ENCODE data around the gene BEST2. TPM values are rescaled to one million over a fixed set of nuclear protein-coding genes. Genes with fewer than 3 reads are reported as not detected.
A peak's percentile ranks its signal among the peaks of the same experiment; 100 is the strongest.

Gene BEST2
- total RNA-seq, 1 donor from 2014 or later, result not detected

- no peaks in the 10 kb centered on the region for H3K9me3 Mint-ChIP-seq
- H3K27ac Mint-ChIP-seq, result peak overlapping the region; percentile 94
- intact Hi-C loops (cut with micrococcal nuclease), result no loop called here
- no peak for DNase-seq (ENCODE audit: low spot score)
- H3K27me3 Mint-ChIP-seq (ENCODE audit: low read depth), result no peaks in the 10 kb centered on the region
- no peaks in the 10 kb centered on the region for H3K36me3 Mint-ChIP-seq (ENCODE audit: low read depth)
- peaks cover 27% of the 10 kb centered on the region for H3K4me1 Mint-ChIP-seq (ENCODE audit: low read depth)
- H3K4me3 Mint-ChIP-seq (ENCODE audit: low read depth), result peak overlapping the region; percentile 88
Measured at GRCh38 chr19:12778905-12779161, 27.2 kb downstream of the BEST2 start.

- peaks cover 27% of the 10 kb centered on the region for H3K4me1 Mint-ChIP-seq (ENCODE audit: low read depth)
- intact Hi-C loops (cut with micrococcal nuclease), result no loop called here
Measured at GRCh38 chr19:12779162-12779993, 27.8 kb downstream of the BEST2 start.

GRCh38 chr19:12782174-12782423 is 30.5 kb downstream of the BEST2 start:
- no peaks in the 10 kb centered on the region for H3K36me3 Mint-ChIP-seq (ENCODE audit: low read depth)
- H3K9me3 Mint-ChIP-seq, result no peaks in the 10 kb centered on the region
- peak overlapping the region; percentile 85 for H3K4me3 Mint-ChIP-seq (ENCODE audit: low read depth)
- DNase-seq (ENCODE audit: low spot score), result no peak
- H3K27ac Mint-ChIP-seq, result peak overlapping the region; percentile 99
- intact Hi-C loops (cut with micrococcal nuclease), result loop anchor here (1.0 kb wide), 1 partner anchor 9 kb away; the partner anchor contains the start of gene JUNB
- no peaks in the 10 kb centered on the region for H3K27me3 Mint-ChIP-seq (ENCODE audit: low read depth)
- H3K4me1 Mint-ChIP-seq (ENCODE audit: low read depth), result peaks cover 27% of the 10 kb centered on the region

More at GRCh38 chr19:12779162-12779993, 27.8 kb downstream of the BEST2 start:
- Mint-ChIP-seq H3K9me3 (no peaks in the 10 kb centered on the region), H3K27ac (peak overlapping the region; percentile 94), H3K27me3 (ENCODE audit: low read depth) (no peaks in the 10 kb centered on the region), H3K36me3 (ENCODE audit: low read depth) (no peaks in the 10 kb centered on the region), H3K4me3 (ENCODE audit: low read depth) (peak overlapping the region; percentile 88)
- no peak for DNase-seq (ENCODE audit: low spot score)

- H3K9me3 Mint-ChIP-seq, result no peaks in the 10 kb centered on the region
- peak; percentile 82 for DNase-seq (ENCODE audit: low spot score)
- H3K4me3 Mint-ChIP-seq (ENCODE audit: low read depth), result peak overlapping the region; percentile 85
- intact Hi-C loops (cut with micrococcal nuclease), result loop anchor here (1.0 kb wide), 1 partner anchor 9 kb away; the partner anchor contains the start of gene JUNB
- peaks cover 23% of the 10 kb centered on the region for H3K4me1 Mint-ChIP-seq (ENCODE audit: low read depth)
- H3K27ac Mint-ChIP-seq, result peak overlapping the region; percentile 99
- no peaks in the 10 kb centered on the region for H3K27me3 Mint-ChIP-seq (ENCODE audit: low read depth)
- H3K36me3 Mint-ChIP-seq (ENCODE audit: low read depth), result no peaks in the 10 kb centered on the region
Measured at GRCh38 chr19:12782424-12783290, 31.1 kb downstream of the BEST2 start.

GRCh38 chr19:12783291-12783848 is 31.8 kb downstream of the BEST2 start:
- H3K27me3 Mint-ChIP-seq (ENCODE audit: low read depth), result no peaks in the 10 kb centered on the region
- no peak overlapping the region for H3K27ac Mint-ChIP-seq
- no peaks in the 10 kb centered on the region for H3K36me3 Mint-ChIP-seq (ENCODE audit: low read depth)
- H3K4me3 Mint-ChIP-seq (ENCODE audit: low read depth), result peak overlapping the region; percentile 65
- intact Hi-C loops (cut with micrococcal nuclease), result no loop called here
- peaks cover 22% of the 10 kb centered on the region for H3K4me1 Mint-ChIP-seq (ENCODE audit: low read depth)
- H3K9me3 Mint-ChIP-seq, result no peaks in the 10 kb centered on the region
- peak; percentile 58 for DNase-seq (ENCODE audit: low spot score)

GRCh38 chr19:12783849-12784393 is 32.3 kb downstream of the BEST2 start:
- Mint-ChIP-seq H3K4me3 (ENCODE audit: low read depth) (peak overlapping the region; percentile 65), H3K27me3 (ENCODE audit: low read depth) (no peaks in the 10 kb centered on the region)
- intact Hi-C loops (cut with micrococcal nuclease), result no loop called here

GRCh38 chr19:12784394-12784870 is 32.8 kb downstream of the BEST2 start:
- no peak overlapping the region for H3K27ac Mint-ChIP-seq
- H3K36me3 Mint-ChIP-seq (ENCODE audit: low read depth), result no peaks in the 10 kb centered on the region
- peaks cover 21% of the 10 kb centered on the region for H3K4me1 Mint-ChIP-seq (ENCODE audit: low read depth)
- no peak for DNase-seq (ENCODE audit: low spot score)
- H3K27me3 Mint-ChIP-seq (ENCODE audit: low read depth), result no peaks in the 10 kb centered on the region
- no peaks in the 10 kb centered on the region for H3K9me3 Mint-ChIP-seq
- intact Hi-C loops (cut with micrococcal nuclease), result no loop called here
- H3K4me3 Mint-ChIP-seq (ENCODE audit: low read depth), result no peak overlapping the region

More at GRCh38 chr19:12783849-12784393, 32.3 kb downstream of the BEST2 start:
- Mint-ChIP-seq H3K4me1 (ENCODE audit: low read depth) (peaks cover 21% of the 10 kb centered on the region), H3K36me3 (ENCODE audit: low read depth) (no peaks in the 10 kb centered on the region), H3K9me3 (no peaks in the 10 kb centered on the region), H3K27ac (no peak overlapping the region)
- DNase-seq (ENCODE audit: low spot score), result no peak

GRCh38 chr19:12784871-12785430 is 33.4 kb downstream of the BEST2 start:
- H3K4me3 Mint-ChIP-seq (ENCODE audit: low read depth), result no peak overlapping the region
- no peaks in the 10 kb centered on the region for H3K36me3 Mint-ChIP-seq (ENCODE audit: low read depth)
- no peak for DNase-seq (ENCODE audit: low spot score)
- H3K9me3 Mint-ChIP-seq, result no peaks in the 10 kb centered on the region
- intact Hi-C loops (cut with micrococcal nuclease), result no loop called here
- no peaks in the 10 kb centered on the region for H3K27me3 Mint-ChIP-seq (ENCODE audit: low read depth)
- H3K27ac Mint-ChIP-seq, result no peak overlapping the region
- H3K4me1 Mint-ChIP-seq (ENCODE audit: low read depth), result peaks cover 20% of the 10 kb centered on the region

GRCh38 chr19:12785431-12786031 is 33.9 kb downstream of the BEST2 start:
- Mint-ChIP-seq H3K4me1 (ENCODE audit: low read depth) (peaks cover 23% of the 10 kb centered on the region), H3K27ac (no peak overlapping the region), H3K4me3 (ENCODE audit: low read depth) (no peak overlapping the region), H3K27me3 (ENCODE audit: low read depth) (no peaks in the 10 kb centered on the region), H3K36me3 (ENCODE audit: low read depth) (no peaks in the 10 kb centered on the region), H3K9me3 (no peaks in the 10 kb centered on the region)
- intact Hi-C loops (cut with micrococcal nuclease), result no loop called here
- DNase-seq (ENCODE audit: low spot score), result no peak

- Mint-ChIP-seq H3K27ac (peak overlapping the region; percentile 44), H3K27me3 (ENCODE audit: low read depth) (no peaks in the 10 kb centered on the region), H3K9me3 (no peaks in the 10 kb centered on the region), H3K4me3 (ENCODE audit: low read depth) (no peak overlapping the region), H3K36me3 (ENCODE audit: low read depth) (no peaks in the 10 kb centered on the region), H3K4me1 (ENCODE audit: low read depth) (peaks cover 27% of the 10 kb centered on the region)
- DNase-seq (ENCODE audit: low spot score), result no peak
- intact Hi-C loops (cut with micrococcal nuclease), result no loop called here
Measured at GRCh38 chr19:12786141-12786870, 34.7 kb downstream of the BEST2 start.

- H3K27ac Mint-ChIP-seq, result peak overlapping the region; percentile 44
- peaks cover 23% of the 10 kb centered on the region for H3K4me1 Mint-ChIP-seq (ENCODE audit: low read depth)
- no peaks in the 10 kb centered on the region for H3K27me3 Mint-ChIP-seq (ENCODE audit: low read depth)
- no peaks in the 10 kb centered on the region for H3K9me3 Mint-ChIP-seq
- peaks cover 4% of the 10 kb centered on the region for H3K36me3 Mint-ChIP-seq (ENCODE audit: low read depth)
- DNase-seq (ENCODE audit: low spot score), result no peak
- no peak overlapping the region for H3K4me3 Mint-ChIP-seq (ENCODE audit: low read depth)
- intact Hi-C loops (cut with micrococcal nuclease), result no loop called here
Measured at GRCh38 chr19:12786952-12787351, 35.4 kb downstream of the BEST2 start.

GRCh38 chr19:12787458-12787857 is 35.9 kb downstream of the BEST2 start:
- no peak overlapping the region for H3K4me3 Mint-ChIP-seq (ENCODE audit: low read depth)
- peak overlapping the region; percentile 15 for H3K27ac Mint-ChIP-seq
- no peaks in the 10 kb centered on the region for H3K9me3 Mint-ChIP-seq
- H3K27me3 Mint-ChIP-seq (ENCODE audit: low read depth), result no peaks in the 10 kb centered on the region
- peaks cover 9% of the 10 kb centered on the region for H3K36me3 Mint-ChIP-seq (ENCODE audit: low read depth)
- no peak for DNase-seq (ENCODE audit: low spot score)
- intact Hi-C loops (cut with micrococcal nuclease), result no loop called here
- peaks cover 20% of the 10 kb centered on the region for H3K4me1 Mint-ChIP-seq (ENCODE audit: low read depth)

All from activated T-helper 2 cell treated with anti-CD3 and anti-CD28 coated beads, Interferon-gamma antibody, Interleukin-2, Interleukin-4, amounts not matched to agents 10 μg/mL and 5 μg/mL and 100 μg/mL, durations not matched to agents 14 hours and 24 hours and 36 hours (primary cell).